Endothelial cell (in vitro differentiated cells): ENCODE measurements around the gene CPN2. TPM values are rescaled to one million over a fixed set of nuclear protein-coding genes. Genes with fewer than 3 reads are reported as not detected.

ENCODE experiments used
- DNase-seq: peaks from one replicate; pipeline ENCODE4 v3.0.0; 2021; ENCODE audit warnings: low spot score
- H3K27ac Mint-ChIP-seq: one replicate; pipeline ENCODE4 v1.8.0; 2021; ENCODE audit warnings: mixed read lengths, inconsistent platforms; ENCODE audit not compliant: unreplicated experiment
- H3K27me3 Mint-ChIP-seq: one replicate; pipeline ENCODE4 v1.8.0; 2021; ENCODE audit warnings: mild to moderate bottlenecking, moderate library complexity, mixed read lengths, inconsistent platforms; ENCODE audit not compliant: unreplicated experiment
- H3K36me3 Mint-ChIP-seq: one replicate; pipeline ENCODE4 v1.8.0; 2021; ENCODE audit warnings: mild to moderate bottlenecking, low read depth, mixed read lengths, inconsistent platforms; ENCODE audit not compliant: unreplicated experiment
- H3K4me1 Mint-ChIP-seq: one replicate; pipeline ENCODE4 v1.8.0; 2021; ENCODE audit warnings: mild to moderate bottlenecking, mixed read lengths, inconsistent platforms; ENCODE audit not compliant: unreplicated experiment
- H3K4me3 Mint-ChIP-seq: one replicate; pipeline ENCODE4 v1.8.0; 2021; ENCODE audit warnings: mild to moderate bottlenecking, mixed read lengths, inconsistent platforms; ENCODE audit not compliant: unreplicated experiment
- H3K9me3 Mint-ChIP-seq: one replicate; pipeline ENCODE4 v1.8.0; 2021; ENCODE audit warnings: mixed read lengths, inconsistent platforms; ENCODE audit not compliant: unreplicated experiment
- total RNA-seq: library from RNA; stranded (reverse); fragmentation: NEBNext Ultra II Directional; extraction: Animal tissue kit (Norgen Biotek cat#: 25700); gene quantifications from one replicate; pipeline ENCODE4 v1.2.1, GENCODE V29; 2021; ENCODE audit not compliant: unreplicated experiment
- TF ChIP-seq, protein P1 (sequence below): fragments of 200-600 bp; sonication (generic); IDR thresholded peaks from one replicate; pipeline ENCODE4 v1.5.0; 2021; ENCODE audit warnings: antibody characterized with exemption; ENCODE audit not compliant: unreplicated experiment

Gene CPN2
- total RNA-seq, 1 donor from 2014 or later, result not detected

GRCh38 chr3:194322678-194323211 lies 28.4 kb downstream of the CPN2 start:
- peaks cover 17% of the 10 kb centered on the region for H3K36me3 Mint-ChIP-seq
- DNase-seq, result no peak
- peaks cover 9% of the 10 kb centered on the region for H3K9me3 Mint-ChIP-seq
- H3K4me3 Mint-ChIP-seq, result no peak overlapping the region
- H3K27me3 Mint-ChIP-seq, result peaks cover 6% of the 10 kb centered on the region
- H3K4me1 Mint-ChIP-seq, result peaks cover 6% of the 10 kb centered on the region
- no peak overlapping the region for H3K27ac Mint-ChIP-seq
- TF ChIP-seq, protein P1, sequence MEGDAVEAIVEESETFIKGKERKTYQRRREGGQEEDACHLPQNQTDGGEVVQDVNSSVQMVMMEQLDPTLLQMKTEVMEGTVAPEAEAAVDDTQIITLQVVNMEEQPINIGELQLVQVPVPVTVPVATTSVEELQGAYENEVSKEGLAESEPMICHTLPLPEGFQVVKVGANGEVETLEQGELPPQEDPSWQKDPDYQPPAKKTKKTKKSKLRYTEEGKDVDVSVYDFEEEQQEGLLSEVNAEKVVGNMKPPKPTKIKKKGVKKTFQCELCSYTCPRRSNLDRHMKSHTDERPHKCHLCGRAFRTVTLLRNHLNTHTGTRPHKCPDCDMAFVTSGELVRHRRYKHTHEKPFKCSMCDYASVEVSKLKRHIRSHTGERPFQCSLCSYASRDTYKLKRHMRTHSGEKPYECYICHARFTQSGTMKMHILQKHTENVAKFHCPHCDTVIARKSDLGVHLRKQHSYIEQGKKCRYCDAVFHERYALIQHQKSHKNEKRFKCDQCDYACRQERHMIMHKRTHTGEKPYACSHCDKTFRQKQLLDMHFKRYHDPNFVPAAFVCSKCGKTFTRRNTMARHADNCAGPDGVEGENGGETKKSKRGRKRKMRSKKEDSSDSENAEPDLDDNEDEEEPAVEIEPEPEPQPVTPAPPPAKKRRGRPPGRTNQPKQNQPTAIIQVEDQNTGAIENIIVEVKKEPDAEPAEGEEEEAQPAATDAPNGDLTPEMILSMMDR, result no peak

DNA sequence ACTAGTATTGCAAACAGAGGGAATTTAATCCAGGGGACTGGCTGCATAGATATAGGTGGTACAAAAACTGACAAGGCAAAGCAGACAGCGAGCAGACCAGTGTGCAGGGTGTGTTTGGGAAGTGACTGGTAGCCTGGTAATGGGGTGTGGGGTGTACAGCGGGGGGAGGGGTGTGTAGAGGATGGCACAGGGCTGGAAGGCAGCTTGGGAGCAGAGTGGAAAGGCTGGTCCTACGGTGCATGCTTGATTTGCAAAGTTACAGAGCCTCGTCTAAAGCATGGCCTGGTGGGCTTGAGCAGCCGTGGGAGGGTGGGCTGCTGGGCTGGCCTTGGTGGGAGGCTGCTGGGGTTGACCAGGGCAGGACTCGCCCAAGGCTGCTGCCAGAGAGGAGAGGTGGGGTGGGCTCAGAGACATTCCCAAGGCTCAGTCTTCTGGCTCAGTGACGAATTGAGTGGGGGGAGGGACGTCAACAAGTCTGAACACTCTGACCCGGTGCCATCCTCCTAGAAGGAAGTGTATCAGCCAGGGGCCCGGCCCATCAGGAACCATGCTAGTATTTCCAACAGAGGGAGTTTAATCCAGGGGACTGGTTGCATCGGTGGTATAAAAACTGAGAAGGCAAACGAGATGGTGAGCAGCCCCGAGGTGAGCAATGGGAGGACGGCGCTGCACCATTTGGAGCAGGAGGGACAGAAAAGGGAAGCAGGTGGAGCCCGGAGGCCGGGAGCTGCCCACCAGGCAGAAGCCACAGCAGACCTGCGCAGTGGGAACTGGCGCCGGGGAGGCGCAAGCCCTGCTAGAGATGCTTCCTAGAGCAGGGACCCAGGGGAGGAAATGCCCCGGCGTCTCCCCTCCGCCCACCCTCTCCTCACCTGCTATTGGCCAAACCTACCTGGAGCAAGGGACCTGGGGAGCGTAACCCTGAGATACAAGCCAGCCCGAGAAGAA lies 29.2 kb downstream of the CPN2 start:
- H3K36me3 Mint-ChIP-seq, result peaks cover 22% of the 10 kb centered on the region
- no peak overlapping the region for H3K27ac Mint-ChIP-seq
- TF ChIP-seq, protein P1, result no peak
- H3K4me1 Mint-ChIP-seq, result peaks cover 6% of the 10 kb centered on the region
- DNase-seq, result no peak
- H3K4me3 Mint-ChIP-seq, result no peak overlapping the region
- H3K9me3 Mint-ChIP-seq, result peaks cover 9% of the 10 kb centered on the region
- peaks cover 7% of the 10 kb centered on the region for H3K27me3 Mint-ChIP-seq

- no peak overlapping the region for H3K4me3 Mint-ChIP-seq
- H3K9me3 Mint-ChIP-seq, result peaks cover 9% of the 10 kb centered on the region
- peaks cover 22% of the 10 kb centered on the region for H3K36me3 Mint-ChIP-seq
- no peak for DNase-seq
- no peak overlapping the region for H3K27ac Mint-ChIP-seq
- H3K4me1 Mint-ChIP-seq, result peaks cover 9% of the 10 kb centered on the region
- TF ChIP-seq, protein P1, result no peak
- peaks cover 11% of the 10 kb centered on the region for H3K27me3 Mint-ChIP-seq
These were observed 30.3 kb downstream of the CPN2 start for GRCh38 chr3:194320744-194321243.

- Mint-ChIP-seq H3K27ac (no peak overlapping the region), H3K9me3 (peaks cover 9% of the 10 kb centered on the region), H3K27me3 (peaks cover 14% of the 10 kb centered on the region), H3K4me3 (no peak overlapping the region), H3K4me1 (peaks cover 13% of the 10 kb centered on the region), H3K36me3 (peaks cover 22% of the 10 kb centered on the region)
- no peak for DNase-seq
- TF ChIP-seq, protein P1, result no peak
These were observed 31.0 kb downstream of the CPN2 start for GRCh38 chr3:194320100-194320499.
